Ramos (cell line): Measurements from ENCODE around the gene ATP2A2.

Source experiments
- in situ Hi-C: fragments of 300-500 bp; cut with MboI; formaldehyde crosslinking; loops from one replicate; pipeline ENCODE4 v1.14.3; 2022; ENCODE audit warnings: low sequenced_read_pairs; ENCODE audit not compliant: unreplicated experiment

ATP2A2 gene

GRCh38 chr12:110287986-110288385 is 6.9 kb downstream of the ATP2A2 start:
- in situ Hi-C loops, result no loop called here

DNA sequence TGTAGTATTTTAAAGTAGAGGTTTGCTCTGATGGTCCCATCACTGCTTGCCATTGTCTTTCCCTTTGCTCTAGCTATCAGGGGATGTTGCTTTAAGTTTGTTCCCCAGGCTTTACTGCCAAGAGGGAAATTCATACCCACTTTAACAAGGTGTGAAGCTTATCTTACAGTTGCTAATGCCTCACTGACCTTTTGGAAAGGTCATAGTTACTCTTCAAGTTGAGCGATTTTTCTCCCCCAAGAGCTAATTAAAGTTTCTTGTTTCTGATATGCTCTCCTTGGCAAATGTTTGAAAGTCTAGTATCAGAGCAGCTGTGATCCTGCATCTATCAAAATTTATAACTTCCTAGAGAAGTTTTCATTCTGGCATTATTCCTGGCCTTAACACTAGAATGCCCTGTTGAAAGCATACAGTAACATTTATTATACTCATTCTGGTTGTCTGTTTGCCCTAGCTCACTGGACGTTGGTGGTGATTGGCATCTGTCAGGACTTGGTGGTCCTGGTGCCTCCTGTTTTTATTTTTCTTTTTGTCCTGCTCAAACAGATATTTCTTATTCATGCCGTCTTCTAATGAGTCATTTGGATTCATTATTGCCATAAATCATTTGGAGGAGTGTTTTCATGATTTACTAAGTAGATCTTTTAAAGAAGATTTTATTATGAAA is 8.1 kb downstream of the ATP2A2 start:
- in situ Hi-C loops, result no loop called here

DNA sequence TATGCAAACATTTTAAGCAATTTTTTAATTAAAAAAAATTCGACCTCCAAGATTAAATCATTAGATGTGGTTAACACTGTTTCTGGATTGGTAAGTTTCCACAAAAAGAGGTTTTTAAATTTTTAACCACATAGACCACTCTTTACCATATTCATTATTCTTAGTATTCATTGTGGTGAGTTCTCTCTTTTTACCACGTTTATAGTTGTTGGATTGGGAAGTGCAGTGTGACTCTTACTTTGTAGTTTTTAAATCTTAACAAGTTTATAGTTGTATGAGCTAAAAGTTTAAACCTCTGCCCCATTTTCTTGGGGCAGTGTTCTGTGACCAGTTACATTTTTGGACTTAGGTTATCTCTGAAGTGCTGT is 8.6 kb downstream of the ATP2A2 start:
- in situ Hi-C loops, result no loop called here

- in situ Hi-C loops, result no loop called here
Measured at GRCh38 chr12:110301065-110301806, 20.2 kb downstream of the ATP2A2 start.

- in situ Hi-C loops, result no loop called here
Measured at GRCh38 chr12:110304061-110304551, 23.1 kb downstream of the ATP2A2 start.

- in situ Hi-C loops, result no loop called here
Measured at GRCh38 chr12:110307372-110307771, 26.3 kb downstream of the ATP2A2 start.

DNA sequence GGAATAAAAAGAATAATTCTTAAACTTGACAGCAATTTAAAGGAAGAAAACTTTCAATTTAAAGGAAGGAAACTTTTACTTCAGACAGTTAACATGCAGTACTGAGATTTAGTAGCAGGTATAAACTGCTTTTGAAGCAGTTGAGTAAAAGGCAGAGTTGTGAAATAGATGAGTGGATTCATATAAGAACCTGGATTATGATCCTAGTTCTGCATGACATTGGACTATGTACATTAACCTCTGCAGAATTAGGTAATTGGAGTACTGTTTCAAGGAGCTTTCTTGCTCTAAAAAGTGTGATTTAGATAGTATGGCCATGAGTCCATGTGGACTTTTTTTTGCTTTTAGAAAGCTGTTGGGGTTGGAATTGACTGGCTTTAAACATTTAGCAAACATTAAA is 29.7 kb downstream of the ATP2A2 start:
- in situ Hi-C loops, result no loop called here

- in situ Hi-C loops, result no loop called here
Measured at GRCh38 chr12:110311903-110312302, 30.9 kb downstream of the ATP2A2 start.

DNA sequence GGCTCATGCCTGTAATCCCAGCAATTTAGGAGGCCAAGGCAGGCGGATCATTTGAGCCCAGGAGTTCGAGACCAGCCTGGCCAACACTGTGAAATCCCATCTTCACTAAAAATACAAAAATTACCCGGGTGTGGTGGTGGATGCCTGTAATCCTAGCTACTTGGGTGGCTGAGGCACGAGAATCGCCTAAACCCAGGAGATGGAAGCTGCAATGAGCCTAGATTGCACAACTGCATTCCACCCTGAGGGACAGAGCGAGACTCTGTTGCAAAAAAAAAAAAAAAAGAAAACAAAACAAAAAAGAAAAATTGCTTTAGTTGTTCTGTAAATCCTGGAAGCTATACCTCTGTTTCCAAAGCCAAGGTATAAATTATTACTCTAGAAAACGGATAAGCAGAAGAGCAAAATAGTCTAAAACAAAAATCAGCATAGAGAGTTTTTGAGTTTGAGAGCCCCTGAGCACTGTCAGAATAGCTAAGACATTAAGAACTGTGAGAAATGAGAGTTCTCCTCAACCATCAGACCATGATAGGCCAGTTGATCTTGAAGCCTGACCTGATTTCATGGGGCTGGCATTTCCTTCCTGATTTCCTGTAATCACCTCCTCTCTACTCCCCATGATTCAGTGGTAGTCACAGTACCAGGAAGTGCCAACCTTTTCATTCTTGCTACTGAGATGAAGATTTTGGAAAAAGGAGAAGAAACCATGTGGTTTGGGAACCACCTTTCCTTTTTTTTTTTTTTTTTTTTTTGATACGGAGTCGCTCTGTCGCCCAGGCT is 31.7 kb downstream of the ATP2A2 start:
- in situ Hi-C loops, result no loop called here

- in situ Hi-C loops, result no loop called here
Measured at GRCh38 chr12:110314308-110314707, 33.3 kb downstream of the ATP2A2 start.

- in situ Hi-C loops, result no loop called here
Measured at GRCh38 chr12:110316861-110317260, 35.8 kb downstream of the ATP2A2 start.

DNA sequence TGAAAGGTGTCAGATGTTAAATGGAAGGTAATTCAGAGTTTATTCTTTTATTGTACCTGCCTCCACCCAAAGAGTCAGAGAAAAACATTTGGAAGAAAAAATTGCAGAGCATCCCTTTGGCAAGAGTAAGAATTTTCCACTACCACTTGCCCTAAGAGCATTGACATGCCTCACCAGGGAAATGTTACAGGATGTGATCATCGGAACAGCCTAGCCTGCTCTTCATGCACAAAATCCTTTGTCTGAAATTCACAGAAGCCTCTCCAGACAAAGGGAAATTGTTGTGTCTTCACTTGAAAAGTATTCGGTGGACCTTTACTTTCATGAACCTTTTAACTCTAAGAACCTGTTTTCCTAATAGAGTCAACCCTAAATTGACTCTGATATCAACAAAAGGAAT is 36.9 kb downstream of the ATP2A2 start:
- in situ Hi-C loops, result no loop called here

GRCh38 chr12:110320550-110320949 is 39.5 kb downstream of the ATP2A2 start:
- in situ Hi-C loops, result no loop called here

DNA sequence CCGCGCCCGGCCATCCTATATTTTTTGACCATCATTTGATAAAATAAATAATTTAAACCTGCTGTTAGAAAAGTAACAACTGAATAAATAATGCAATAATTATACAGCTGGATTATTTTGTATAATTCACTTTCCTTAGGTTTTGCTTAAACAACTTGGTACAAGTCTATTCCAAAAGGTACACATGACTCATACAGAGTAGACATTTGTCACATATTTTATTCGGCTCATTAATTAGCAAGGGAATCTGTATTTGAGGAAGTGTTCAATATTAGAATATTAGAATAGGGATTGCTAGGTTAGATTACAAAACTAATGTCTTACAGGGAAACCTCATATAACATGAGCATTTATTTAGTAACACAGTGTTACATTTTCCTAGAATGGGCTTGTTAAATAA is 48.7 kb downstream of the ATP2A2 start:
- in situ Hi-C loops, result no loop called here

DNA sequence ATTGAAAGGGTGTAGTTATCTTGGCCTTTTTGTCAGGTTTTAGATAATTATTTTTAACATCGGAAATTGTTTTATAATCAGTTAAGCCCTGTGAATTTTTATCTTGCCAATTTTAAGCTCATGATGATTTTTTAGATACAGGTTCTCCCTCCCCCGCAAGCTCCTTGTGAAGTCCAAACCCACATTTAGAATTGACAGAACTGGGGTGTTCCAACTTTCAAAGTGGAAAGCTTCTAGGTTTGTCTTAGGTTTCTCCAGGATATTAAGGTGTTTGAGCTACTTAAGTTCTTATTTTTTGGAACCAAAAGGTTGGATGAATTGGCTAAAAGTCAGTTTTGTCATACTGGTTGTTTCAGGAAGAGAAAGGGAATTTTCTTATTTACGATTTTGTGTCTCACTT is 49.1 kb downstream of the ATP2A2 start:
- in situ Hi-C loops, result no loop called here

DNA sequence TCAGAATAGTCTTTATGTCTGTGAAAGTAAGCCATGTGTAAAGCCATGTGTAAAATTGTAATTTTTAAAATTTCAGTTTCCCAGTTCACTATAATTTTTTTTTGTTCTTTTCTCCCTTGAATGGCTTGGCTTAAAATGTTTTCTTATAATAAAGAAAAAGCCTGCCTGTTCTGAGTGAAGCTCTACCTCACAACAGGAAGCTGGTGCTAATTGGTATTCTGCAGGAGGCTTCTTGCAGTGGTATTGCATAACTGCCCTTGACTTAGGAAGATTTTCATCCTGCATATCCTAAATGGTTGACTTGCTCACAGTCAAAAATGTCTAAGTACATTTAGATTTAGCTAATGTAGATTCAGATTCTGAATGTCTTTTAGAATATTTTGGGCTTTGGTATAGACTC is 49.5 kb downstream of the ATP2A2 start:
- in situ Hi-C loops, result no loop called here

DNA sequence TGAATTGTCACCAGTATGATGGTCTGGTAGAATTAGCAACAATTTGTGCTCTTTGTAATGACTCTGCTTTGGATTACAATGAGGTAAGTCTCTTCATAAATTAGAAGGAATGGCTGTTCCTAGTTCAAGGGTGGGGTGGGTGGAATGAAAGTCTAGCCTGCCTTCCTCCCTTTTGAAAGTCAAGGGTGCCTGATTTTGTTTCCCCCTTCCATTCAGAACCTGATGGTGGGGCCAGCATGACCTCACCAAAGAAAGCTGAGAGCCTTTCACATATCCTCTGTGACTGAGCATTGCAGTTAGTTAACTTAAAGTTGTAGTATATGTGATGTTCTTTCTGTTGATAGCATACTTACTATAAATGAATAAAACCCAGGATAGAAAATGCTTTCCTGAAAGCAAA is 52.2 kb downstream of the ATP2A2 start:
- in situ Hi-C loops, result no loop called here

DNA sequence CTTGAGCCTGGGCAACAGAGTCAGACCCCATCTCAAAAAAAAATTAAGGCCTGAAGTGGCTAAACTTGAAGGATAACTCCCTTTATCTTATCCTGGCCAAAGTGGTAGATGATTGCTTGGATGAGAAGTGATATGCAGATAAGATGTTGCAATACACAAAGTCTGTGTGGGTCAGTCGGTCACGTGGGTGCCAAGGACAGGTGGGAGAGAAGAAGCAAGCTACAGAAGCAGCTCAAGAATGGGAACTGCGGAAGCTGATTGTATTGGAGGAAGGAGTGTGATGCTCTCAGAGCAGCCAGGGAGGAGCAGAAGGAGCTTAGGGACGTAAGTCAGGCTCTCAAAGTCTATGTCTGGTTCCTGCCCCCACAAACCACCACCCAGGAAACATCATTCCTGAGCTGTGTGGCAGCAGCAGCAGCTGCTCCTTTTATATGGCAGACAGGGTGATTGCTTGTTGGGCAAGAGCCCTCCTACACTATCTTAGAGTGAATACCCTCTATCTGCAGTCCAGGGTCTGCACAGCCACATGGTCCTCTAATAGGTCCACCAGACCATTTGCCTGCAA is 54.5 kb downstream of the ATP2A2 start:
- in situ Hi-C loops, result no loop called here

GRCh38 chr12:110337912-110338710 is 57.1 kb downstream of the ATP2A2 start:
- in situ Hi-C loops, result no loop called here

GRCh38 chr12:110338754-110339153 is 57.7 kb downstream of the ATP2A2 start:
- in situ Hi-C loops, result no loop called here
